Limb (tissue), 2 donors: ENCODE measurements around the gene SMTN.
A peak's percentile ranks its signal among the peaks of the same experiment; 100 is the strongest.
"Not testable (repeated sequence)": the region's sequence is repeated elsewhere in the genome, so short reads cannot be mapped to it uniquely, and the experiment has no call there.

ENCODE experiments used
- DNase-seq, 2 donors: peaks; one replicate each; pipeline ENCODE4 v3.0.0-alpha.2; 2016; ENCODE audit errors: extremely low spot score in 2 of 2

SMTN gene

DNA sequence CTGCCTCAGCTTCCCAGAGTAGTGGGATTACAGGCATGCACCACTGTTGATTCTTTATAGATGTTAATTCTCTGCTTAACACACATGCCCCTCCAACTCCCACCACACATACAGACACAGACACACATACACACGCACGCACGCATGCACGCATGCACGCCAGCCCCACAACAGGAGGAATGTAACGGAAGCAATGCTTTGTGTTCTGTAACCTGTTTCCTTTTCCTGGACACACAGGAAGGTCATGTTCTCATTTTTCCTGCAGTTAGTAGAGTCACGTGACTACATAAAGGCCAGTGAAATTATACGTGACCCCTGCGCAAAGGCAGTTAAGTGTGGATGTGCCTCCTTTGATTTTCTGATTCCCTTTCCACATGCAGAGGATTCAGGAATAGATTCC is 8.0 kb upstream of the SMTN start:
- not testable (repeated sequence) for DNase-seq

DNA sequence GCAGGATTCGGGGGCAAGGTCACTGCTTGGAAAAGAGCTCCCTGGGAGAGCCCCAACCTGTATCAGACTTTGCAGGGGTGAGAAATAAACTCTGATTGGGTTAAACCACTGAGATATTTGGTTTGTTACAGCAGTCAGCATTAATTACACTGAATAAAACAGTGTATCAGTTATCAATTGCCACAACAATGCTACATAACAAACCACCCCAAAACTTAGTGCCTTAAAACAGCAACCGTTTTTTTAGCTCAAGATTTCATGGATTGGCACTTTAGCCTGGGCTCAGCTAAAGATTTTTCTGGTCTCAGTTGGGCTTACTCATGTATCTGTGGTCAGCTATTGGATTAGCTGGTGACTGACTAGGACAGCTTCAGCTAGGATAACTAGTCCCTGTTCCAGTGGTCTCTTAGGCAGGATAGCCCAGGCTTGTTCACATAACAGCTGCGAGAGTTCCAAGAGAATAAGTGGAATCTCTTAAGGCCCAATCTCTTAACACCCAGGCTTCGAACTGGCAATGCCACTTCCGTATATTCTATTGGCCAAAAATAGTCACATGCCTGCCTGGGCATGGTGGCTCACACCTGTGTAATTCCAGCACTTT is 7.5 kb upstream of the SMTN start:
- DNase-seq = not testable (repeated sequence)

DNA sequence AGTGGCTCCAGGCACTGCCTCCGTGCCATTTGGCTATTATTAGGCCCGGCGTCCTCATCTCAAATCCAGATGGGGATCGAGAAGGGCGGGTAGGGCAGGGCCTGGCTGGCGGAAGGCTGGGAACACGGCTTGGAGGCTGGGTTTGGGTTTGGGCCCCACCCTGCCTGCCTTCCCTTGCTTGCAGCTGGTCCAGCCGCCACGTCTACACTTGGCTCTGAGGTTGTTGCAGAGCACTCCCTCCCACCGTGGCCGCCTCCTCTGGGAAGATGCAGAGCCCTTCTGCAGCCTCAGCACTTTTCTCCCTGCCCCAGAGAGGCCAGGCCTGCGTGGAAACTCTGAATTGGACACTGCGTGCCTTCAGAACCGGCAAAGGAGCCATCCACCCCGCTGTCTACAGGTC is 5.2 kb upstream of the SMTN start:
- peak; percentile 74 to 82 for DNase-seq

DNA sequence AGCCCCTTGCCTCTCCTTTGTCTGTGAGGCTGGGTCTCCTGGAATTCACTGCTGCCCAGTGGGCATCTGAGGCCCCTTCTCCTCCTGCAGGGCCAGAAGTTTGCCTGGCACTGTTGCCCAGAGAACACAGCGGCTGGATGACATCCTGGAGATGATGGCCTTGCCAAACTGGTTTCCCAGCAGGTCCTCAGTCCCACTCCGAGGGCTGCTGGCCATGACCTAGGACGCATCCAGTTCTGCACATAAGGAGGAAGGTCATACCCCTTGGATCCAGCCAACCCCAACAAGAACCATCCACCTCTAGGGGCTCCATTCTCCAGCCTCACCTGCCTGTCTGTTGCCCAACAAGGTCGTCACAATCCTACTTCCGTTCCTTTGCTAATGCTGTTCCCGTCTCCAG is 3.4 kb upstream of the SMTN start:
- no peak for DNase-seq

DNA sequence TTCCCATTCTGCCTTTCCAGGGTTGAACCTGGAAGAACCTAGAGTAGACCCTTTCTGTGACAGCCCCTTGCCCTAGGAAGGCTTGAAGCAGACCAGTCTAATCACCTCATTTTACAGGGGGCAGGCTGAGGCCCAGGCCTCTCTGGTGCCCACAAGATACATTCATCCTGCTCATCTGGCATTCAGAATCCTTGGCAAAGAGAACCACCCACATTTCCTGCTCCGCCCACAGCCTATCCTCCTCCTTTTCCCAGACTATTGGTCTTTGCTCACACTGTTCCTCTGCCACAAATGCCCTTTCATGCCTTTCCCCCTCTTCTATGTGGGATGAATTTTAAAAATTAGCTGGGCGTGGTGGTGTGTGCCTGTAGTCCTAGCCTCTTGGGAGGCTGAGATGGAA is 2.7 kb upstream of the SMTN start:
- not testable (repeated sequence) for DNase-seq

DNA sequence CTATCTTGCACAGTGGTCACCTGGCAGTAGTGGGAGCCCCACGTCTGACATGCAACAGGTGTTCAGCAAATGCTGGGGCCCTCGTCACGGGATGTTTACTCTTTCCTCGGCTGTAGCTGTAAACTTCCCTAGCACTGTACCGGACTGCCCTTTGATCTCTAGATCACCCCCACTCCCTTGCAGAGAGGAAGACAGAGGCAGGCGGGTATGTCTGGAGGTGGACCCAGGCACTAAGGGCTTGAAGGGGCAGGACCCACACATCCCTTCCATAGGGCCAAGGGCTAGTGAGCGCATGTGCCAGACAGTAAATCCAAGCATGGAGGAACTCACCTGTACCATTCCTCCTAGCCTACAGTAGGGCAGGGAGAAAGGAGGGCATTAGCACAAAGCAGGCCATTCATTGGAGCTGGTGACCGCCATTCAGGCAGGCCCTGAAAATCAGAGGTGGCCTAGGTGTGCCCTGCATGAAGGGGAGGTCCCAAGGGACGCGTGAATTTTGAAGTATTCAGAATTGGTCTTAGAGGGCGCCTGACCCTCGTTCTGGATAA is 1.9 kb upstream of the SMTN start:
- no peak for DNase-seq

DNA sequence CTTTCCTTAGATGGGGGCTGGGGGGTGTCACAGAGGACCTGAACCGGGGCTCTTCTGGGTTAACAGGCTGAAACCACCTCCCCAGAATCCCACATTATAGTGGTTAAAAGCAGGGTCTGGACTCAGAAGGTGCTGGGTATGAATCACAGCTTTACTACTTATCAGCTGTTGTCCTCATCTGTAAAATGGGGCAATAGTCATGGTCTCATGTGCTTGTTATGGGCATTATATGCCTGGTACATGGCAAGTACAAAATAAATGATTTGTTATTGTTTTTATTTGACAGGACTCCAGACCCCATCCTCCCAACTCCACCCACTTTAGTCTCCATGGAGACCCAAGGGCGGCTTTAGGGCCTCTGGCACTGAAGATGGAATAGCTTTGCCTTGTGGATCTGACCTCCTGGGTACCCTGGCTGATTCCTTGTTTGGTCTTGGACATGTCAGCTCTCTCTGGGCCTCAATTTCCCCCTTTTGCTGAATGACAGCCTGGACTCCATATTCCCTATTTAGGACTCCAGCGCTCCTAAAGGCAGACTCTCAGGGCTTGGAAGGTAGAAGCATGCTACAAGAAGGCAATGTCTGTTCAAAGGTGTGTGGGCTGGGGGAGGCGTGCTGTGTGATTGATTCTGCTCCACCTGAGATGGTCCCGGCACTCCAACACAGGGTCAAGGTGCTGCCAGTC is 812 bp upstream of the SMTN start:
- no peak for DNase-seq

DNA sequence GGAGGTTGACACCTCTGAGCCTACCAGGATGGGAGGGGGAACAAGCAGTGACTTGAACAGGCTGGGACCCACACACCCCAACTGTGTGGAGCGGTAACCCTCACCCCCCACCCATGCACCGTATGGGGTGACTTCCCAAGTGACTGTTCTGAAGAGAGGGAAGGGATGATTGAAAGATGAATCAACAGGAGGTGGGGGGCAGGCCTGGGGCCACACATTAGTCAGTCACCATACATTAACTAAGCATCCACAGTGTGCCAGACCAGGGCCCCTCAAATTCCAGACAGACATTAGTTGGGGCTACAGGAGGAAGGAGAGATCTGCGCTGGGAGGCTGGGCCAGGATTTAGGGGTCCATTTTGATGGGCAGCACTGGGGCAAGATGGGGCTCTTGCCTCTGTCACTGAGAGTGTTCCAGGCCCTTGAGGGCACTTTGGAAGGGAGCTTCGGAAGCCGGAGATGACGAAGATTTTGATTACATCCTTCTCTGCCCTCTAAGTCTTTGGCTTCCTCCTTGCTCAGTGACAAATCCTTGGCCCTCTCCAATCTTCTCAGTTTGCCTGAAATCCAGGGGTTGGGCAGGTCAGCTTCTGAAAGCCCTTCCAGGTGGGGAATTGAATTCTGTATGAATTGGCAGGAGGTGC is 966 bp downstream of the SMTN start:
- no peak for DNase-seq

DNA sequence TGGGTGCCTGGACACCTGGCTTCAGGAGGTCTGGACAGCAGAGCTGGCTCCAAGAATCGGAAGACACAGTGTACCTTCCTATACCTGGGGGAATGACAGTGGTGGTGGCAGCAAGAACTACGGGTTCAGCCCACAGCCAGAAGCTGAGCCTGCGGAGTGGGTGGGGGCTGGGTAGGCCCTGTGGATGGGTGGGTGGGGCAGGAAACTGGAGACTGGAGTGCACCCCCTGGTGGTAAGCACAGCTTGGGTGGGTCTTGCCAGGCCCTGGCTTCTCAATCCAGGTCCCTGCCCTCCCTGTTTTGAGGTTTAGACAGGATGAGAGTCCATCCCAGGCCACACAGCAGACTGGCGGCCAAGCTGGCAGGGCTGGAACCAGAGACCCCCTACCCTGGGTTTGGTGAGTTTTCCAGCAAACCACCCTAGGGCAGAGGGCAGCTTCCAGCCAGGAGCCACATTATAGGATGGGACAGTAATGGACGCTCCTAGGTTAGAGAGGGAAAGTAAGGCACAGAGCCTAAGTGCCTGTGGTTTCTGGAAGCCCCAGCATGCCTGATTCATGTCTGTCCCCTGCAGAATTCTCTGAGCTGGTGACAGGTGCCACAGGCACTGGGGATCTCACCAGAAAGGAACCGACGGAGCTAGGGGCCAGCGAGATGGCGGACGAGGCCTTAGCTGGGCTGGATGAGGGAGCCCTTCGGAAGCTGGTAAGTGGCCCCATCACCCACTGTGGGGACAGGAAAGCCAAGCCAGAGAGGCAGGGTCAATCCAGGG is 1.7 kb downstream of the SMTN start:
- peak in 1 of 2 donors; percentile 67 for DNase-seq

DNA sequence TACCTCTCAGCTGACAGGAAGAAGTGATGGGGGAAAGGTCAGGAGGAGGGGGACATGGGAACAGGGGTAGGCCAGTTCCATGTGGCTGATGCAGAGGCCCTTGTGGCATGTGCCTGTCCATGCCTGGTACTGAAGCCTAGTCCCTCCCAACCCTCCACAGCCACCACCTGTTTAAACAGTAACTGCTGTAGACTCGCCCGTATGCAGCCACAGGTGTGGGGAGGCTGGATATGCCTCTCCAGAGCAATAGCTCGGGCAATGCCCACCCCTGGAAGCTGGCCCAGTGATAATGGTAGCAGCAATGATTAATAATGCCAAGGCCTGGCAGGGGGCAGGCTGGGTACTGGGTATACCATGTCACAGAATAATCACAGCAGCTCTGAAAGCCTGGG is 2.3 kb downstream of the SMTN start:
- no peak for DNase-seq

DNA sequence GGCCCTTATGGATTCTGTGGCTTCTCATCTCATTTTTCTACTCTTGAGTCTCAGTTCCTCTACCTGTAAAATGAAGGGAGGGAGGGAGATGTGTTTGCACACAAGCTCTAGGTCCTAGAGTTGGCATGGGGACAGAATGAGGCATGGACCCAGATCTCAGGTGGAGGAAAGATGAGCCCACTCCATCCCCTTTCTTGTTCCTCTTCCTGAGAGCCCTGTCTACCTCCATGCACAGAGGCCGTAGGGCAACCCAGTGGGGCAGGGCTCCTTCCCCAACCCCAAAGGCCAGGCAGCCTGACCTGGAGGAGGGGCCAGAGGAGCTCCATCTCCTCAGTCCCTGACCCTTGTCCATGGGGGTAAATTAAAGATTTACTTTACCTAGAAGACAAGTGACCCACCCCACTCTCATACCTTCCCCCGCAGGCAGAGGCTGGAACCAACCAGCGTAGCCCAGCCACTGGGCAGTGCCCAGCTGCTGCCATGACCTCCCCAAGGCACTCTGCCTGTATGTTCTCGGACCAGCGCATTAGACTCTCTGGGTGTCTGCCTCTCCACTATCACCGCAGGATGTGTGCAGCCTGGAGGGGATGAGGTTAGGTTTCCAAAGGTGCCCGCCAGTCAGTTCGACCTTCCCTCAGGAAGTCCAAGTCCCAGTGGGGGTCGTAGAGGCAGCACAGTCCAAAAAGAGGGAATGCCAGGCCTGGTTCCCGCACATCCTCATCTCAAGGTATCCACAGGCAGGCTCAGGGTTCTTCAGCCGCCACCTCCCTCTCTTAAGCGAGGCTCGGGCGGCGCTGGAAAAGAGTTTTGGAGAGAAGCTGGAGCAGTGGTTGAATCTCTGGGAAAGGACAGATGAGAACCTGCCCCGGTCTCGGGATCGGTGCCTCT is 3.0 kb downstream of the SMTN start:
- DNase-seq = peak in 1 of 2 donors; percentile 63

DNA sequence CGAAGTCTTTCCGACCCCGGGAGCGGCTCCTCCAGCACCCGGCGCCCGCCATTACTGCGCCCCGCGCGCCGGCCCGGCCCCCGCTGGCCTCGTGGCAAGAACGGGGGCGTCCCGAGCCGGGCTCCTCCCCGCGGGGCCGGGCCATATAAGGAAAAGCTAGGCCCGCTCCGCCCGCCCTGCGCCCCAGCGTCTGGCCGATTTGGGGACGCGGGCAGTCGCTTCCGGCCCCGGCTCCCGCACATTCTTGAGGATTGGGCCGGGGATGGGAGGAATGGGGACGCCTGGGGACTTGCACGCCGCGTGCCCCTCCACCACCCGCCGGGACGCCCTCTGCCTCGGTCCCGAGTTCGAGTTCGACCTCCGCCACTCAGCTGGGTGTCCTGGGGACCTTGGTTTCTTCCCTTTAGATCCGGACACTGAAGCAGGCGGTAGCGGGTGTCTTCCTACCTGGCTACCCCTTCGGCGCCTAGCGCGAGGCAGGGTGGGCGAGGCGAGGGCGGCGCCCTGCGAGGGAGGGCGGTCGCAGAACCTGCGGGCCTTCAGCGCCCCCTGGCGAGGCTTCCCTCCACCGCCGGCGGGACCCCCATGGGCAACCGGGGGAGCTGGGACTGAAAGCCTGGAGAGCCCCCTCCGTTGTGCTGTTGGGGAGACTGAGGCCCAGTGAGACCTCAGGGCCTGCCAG is 3.8 kb downstream of the SMTN start:
- DNase-seq = peak; percentile 85 to 90

DNA sequence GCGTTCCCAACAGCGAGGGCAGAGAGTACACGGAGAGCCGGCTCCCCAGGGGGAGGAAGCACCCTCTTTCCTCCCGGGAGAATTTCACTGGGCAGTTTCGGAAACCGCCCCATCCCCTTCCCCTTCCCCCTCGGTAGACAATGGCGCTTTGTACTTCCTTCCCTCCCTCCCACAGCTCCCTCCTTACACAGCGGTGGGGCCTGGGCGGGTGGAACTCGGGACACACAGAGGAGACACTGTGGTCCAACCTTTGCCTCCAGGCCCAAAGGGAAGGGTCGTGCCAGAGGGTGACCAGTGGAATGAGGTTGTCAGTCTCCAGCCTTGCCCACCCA is 4.3 kb downstream of the SMTN start:
- no peak for DNase-seq

DNA sequence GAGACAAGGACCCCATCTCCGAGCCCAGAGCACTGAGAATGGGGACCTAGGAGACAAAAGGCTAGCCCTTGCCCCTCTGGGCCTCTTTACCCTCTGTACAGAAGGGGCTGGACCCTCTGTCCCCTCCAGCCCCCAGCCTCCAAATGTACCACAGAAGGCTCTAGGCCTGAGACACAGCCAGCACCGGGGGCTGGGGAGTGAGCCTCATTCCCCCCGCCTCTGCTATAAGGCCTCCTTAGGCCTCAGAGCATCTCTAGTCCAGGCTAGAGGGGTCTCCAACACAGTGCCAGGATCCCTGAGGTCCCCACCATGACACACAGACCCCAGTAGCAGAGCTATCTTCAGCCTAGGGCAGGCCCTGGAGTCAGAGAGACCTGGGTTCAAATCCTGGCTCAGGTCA is 4.8 kb downstream of the SMTN start:
- no peak for DNase-seq

DNA sequence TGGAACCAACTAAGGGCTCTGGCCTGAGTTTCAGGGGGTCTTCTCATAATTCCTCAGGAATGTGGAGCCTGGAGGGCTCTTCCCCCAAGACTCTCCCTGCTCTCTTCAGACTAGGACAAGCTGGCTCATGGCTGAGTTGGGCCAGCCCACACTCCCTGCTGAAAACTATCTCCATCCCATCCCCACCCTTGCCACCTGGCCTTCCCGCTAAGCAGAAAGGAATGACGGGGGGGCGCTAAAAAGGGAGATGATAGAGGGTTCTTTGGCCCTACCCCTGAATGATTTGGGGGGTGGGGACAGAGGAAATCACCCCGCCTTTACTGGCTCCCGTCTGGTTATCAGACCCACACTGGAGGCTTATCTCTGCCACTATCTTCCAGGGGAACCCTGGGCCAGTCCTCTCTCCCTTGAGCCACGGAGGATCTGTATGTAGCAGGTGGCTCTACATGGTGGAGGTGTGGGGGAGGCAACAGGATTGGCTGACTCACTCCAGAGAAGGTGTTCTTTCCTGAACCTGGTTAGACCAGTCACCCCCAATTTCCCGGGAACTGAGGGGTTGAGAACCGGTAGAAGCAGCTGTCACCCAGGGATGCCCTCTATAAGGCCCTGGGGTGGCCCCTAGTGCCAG is 5.7 kb downstream of the SMTN start:
- DNase-seq = no peak

DNA sequence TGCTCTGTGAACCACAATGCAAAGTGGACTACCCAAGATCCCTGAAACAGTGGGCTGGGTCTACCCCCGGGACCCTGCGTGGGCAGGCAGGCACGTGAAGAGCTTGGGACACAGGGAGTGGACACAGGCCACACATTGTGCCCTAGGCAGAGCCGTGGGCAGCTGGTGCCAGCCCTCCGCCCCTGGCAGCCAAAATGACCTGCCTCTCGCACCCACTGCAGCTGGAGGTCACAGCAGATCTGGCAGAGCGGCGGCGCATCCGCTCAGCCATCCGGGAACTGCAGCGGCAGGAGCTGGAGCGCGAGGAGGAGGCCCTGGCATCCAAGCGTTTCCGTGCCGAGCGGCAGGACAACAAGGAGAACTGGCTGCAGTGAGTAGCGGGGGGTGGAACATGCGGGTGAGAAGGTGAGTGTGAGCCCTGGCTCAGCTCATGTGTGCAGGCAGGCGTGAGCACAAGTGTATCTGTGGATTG is 6.7 kb downstream of the SMTN start:
- no peak for DNase-seq

DNA sequence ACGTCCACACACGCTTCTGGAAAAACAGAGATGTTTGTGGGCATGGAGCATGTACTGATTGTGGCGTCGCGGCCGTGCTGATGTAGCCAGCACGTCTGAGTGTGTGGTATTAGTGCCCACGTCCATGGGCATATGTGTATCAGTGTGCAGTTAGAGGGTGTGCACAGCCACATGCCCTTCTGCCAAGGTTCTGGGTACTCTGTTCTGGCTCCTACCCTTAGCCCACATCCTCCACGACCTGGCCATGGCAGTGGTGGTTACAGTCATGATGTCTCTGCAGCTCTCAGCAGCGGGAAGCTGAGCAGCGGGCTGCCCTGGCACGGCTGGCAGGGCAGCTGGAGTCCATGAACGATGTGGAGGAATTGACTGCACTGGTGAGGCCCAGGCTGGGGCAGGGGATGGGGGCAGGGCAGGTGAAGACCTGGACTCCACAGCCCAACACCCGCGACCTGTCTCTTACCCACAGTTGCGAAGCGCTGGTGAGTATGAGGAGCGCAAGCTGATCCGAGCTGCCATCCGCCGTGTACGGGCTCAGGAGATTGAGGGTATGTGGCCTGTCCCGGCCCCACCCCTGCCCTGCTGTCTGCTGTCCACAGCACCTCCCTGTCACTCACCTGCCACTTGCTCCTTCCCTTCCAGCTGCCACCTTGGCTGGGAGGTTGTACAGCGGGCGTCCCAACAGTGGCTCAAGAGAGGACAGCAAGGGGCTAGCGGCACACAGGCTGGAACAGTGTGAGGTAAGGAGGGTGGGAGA is 7.3 kb downstream of the SMTN start:
- no peak for DNase-seq

DNA sequence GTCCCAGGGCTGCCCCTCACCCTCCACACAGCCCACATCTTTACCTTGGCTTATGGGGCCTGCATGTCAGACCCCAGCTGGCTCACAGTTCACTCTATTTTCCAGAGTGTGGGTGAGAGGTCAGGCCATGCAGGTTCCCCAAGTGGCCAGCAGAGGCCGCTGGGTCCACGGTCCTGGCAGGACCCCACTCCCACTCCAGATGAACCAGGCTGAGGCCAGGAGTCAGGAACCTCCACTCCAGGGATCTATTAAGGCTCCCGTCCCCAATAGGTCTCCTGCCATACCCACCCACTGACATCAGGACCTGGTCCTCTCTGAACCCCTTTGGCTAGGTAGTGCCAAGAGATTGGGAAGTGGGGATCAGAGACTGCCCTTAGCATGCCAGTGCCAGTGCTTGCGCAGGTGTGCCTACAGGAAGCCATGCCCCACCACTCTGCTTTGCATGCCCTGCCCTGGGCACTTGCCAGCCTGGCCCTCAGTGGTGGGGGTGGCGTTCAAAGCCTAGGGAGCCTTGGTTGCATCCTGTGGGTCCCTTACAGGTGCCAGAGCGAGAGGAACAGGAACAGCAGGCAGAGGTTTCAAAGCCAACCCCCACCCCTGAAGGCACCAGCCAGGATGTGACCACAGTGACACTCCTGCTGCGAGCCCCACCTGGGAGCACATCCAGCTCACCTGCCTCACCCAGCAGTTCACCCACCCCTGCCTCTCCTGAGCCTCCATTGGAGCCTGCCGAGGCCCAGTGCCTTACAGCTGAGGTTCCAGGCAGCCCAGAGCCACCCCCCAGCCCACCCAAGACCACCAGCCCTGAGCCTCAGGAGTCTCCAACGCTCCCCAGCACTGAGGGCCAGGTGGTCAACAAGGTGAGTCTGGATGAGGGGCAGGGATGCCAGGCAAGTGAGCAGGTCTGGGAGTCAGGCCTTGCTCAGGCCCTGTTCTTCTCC is 8.3 kb downstream of the SMTN start:
- no peak for DNase-seq
